ENCODE results near the gene TSPAN4.

The TSPAN4 gene

GRCh38 chr11:889257-889656 is 46.6 kb downstream of the TSPAN4 start:
- FAIRE-seq = no peak

GRCh38 chr11:889687-890475 is 47.2 kb downstream of the TSPAN4 start:
- no peak for TF ChIP-seq POLR2A (IDR thresholded peaks at IDR 0.05; ENCODE audit: low read depth, low read length)
- no peak for DNase-seq (ENCODE audit: insufficient read length, low spot score)
- FAIRE-seq = no peak

More at GRCh38 chr11:889257-889656, 46.6 kb downstream of the TSPAN4 start:
- TF ChIP-seq POLR2A (IDR thresholded peaks at IDR 0.05; ENCODE audit: low read depth, low read length) = no peak
- DNase-seq (ENCODE audit: insufficient read length, low spot score) = no peak

- DNase-seq (ENCODE audit: insufficient read length, low spot score) (no peak), FAIRE-seq (no peak)
- no peak for TF ChIP-seq POLR2A (IDR thresholded peaks at IDR 0.05; ENCODE audit: low read depth, low read length)
Observed at GRCh38 chr11:890794-891540, 48.3 kb downstream of the TSPAN4 start.

DNA sequence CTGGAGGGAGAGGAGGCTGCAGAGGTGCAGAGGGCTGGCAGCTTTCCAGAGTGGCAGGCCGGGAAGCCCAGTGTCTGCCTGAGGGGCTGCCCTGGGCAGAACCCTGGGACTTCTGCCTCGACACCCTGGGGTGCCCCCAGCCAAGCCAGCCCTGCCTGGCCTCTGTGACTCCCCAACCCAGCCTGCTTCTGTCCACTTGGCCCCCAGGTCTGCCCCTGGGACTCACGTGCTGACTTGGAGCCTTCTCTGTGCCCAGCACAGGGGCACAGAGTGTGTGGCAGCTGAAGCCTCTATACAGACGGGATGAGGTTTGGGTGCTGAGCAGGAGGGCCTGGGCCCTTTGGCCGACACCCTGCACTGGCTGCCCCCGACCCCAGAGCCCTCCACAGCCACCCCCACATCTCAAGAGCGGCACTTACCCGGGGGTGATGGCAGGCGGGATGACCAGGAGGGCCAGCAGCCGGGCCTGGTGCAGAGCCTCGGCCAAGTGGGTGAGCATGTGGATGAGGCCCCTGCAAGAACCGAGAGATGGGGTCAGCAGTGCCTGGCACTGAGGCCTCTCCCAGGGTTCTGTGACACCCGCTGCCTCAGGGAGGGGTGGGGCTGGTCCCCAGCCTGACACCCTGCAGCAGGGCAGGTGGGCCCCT is 50.5 kb downstream of the TSPAN4 start:
- FAIRE-seq = no peak
- TF ChIP-seq POLR2A (IDR thresholded peaks at IDR 0.05; ENCODE audit: low read depth, low read length) = no peak
- DNase-seq (ENCODE audit: insufficient read length, low spot score) = no peak

- no peak for DNase-seq (ENCODE audit: insufficient read length, low spot score)
- no peak for TF ChIP-seq POLR2A (IDR thresholded peaks at IDR 0.05; ENCODE audit: low read depth, low read length)
- FAIRE-seq = no peak
Observed at GRCh38 chr11:894575-895201, 52.0 kb downstream of the TSPAN4 start.

- DNase-seq (ENCODE audit: insufficient read length, low spot score) (no peak), FAIRE-seq (no peak)
- TF ChIP-seq POLR2A (IDR thresholded peaks at IDR 0.05; ENCODE audit: low read depth, low read length) = no peak
Observed at GRCh38 chr11:895331-896110, 52.9 kb downstream of the TSPAN4 start.

DNA sequence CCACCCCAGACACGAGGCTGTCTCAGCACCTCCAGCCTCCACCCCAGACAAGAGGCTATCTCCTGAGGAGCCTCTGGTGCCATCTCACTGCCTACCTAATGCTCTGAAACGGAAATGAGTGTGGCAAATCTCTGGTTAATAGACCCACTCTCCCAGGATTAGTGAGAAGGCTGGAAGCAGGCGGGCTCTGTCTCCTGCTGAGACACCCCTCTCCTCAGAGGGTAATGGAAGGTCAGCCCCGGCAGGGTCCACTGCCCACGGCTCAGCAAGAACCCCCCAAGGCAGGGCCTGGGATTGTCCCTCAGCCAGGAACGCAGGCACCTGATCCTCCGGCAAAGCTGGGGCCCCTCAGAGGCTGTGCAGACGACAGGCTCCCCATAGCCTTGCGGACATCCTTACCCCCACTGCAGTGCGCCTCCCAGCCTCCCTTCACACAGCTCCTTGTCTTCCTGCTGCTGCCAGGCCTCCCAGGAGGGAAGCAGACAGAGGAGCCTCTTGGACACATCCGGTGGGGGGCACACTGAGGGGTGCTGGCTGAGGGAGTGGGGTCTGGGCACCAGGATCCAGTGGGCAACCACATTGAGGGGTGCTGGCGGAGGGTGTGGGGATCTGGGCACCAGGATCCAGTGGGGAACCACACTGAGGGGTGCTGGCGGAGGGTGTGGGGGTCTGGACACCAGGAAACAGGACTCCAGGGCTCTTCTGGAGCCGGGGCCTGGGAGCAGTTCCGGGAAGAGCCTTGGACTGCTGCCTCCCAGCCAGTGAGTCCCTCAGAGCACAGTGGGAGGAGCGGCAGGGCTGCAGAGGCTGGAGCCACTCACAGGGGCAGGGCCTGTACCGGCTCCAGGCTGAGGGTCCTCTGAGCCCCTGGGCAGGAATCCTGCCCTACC is 54.8 kb downstream of the TSPAN4 start:
- DNase-seq (ENCODE audit: insufficient read length, low spot score) = no peak
- FAIRE-seq = no peak
- TF ChIP-seq POLR2A (IDR thresholded peaks at IDR 0.05; ENCODE audit: low read depth, low read length) = no peak

GRCh38 chr11:898143-898511 is 55.5 kb downstream of the TSPAN4 start:
- no peak for FAIRE-seq

DNA sequence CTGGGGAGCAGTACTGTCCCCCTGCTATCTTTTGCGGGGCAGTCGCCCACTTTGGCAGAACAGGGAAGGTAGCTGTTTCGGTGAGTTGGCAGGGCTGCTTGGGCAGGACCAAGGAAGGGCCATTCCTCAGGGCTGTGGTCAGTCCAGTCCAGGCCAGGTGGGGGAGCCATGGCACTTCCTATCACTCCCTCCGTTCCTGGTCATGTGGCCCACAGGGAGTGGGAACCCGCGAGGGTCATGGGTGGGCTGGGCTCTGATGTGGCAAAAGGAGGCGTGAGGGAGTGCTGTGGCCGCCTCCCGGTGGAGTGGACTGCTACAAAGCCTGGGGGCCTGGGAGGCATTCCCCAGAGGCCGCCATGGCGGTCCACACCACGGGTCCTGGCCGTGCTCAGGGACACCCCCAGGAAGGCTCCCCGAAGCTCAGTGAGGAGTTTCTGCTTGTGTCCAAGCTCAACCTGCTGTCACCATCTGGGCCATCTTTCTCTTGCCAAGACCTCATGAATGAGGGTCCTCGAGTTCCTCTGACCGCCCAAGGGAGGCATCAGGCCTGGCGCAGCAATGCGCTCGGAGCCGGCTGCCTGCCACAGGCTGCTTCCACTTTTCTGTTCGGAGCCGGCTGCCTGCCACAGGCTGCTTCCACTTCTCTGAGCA is 56.0 kb downstream of the TSPAN4 start:
- TF ChIP-seq POLR2A (IDR thresholded peaks at IDR 0.05; ENCODE audit: low read depth, low read length) = no peak
- peak; percentile 51 for DNase-seq (ENCODE audit: insufficient read length, low spot score)
- no peak for FAIRE-seq

More at GRCh38 chr11:898143-898511, 55.5 kb downstream of the TSPAN4 start:
- no peak for TF ChIP-seq POLR2A (IDR thresholded peaks at IDR 0.05; ENCODE audit: low read depth, low read length)
- DNase-seq (ENCODE audit: insufficient read length, low spot score) = peak; percentile 63

- no peak for FAIRE-seq
- DNase-seq (ENCODE audit: insufficient read length, low spot score) = no peak
- no peak for TF ChIP-seq POLR2A (IDR thresholded peaks at IDR 0.05; ENCODE audit: low read depth, low read length)
Observed at GRCh38 chr11:899724-900123, 57.1 kb downstream of the TSPAN4 start.

- FAIRE-seq = no peak
- no peak for TF ChIP-seq POLR2A (IDR thresholded peaks at IDR 0.05; ENCODE audit: low read depth, low read length)
- no peak for DNase-seq (ENCODE audit: insufficient read length, low spot score)
Observed at GRCh38 chr11:900545-900944, 57.9 kb downstream of the TSPAN4 start.

Measured in H54 (cell line).